SHP77 (cell line): ENCODE results near the gene PYCR2.
"Not testable (repeated sequence)": the region's sequence is repeated elsewhere in the genome, so short reads cannot be mapped to it uniquely, and the experiment has no call there.

Experiments
- DNase-seq, 2 experiments: peaks; one replicate each; lab custom pipeline; 2025; lab: John Stamatoyannopoulos, UW

The PYCR2 gene

DNA sequence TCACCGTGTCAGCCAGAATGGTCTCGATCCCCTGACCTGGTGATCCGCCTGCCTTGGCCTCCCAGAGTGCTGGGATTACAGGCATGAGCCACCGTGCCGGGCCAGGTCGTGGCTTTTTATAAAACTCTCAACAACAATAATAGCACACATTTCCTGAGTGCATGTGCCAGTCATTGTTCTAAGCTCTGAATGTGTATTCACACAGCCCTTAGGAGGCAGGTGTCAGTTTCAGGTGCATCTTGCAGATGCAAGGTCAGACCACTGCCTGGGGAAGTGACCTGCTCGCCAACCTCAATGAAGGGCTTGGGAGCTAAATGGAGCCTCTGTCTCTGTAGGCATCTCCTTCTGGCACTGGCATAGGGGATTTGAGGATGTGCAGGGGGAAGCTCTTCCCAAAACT is 18.5 kb upstream of the PYCR2 start:
- no peak for DNase-seq

GRCh38 chr1:225941942-225942222 is 17.8 kb upstream of the PYCR2 start:
- no peak for DNase-seq

DNA sequence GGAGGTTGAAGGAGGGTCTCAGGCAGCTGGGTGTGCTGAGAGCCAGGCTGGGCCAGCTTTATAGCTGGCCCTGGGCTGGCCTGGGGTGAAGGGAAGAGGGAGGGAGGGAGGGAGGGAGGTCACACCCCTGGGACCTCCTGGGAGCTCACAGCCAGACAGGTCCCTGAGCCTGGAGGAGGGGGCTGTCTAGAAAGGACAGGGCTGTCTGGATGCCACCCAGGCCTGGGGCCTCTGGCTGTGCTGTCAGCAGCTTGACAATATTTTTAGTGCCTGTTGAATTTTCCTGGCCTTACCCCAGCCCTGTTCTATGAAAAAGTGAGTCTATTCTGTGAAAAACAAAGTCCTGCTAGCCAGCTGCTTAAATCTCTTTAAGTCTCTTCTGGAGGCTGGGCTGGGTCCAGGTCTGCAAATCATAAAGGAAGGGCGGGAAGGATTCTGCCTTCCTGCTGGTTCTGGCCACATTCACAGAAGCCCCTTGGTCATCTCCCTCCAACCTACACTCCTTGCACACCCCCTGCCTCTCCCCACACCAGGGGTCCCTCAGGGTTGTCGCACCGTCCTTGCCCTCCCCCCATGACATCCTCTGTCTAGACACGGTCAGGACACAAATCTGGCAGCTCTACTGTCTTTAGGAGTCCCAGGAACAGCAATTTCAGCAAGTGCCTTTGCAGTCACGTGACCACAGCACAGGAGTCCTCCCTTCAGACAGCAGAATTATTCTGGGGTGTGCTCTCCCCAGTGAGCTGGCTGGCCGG is 17.3 kb upstream of the PYCR2 start, which contains the start of gene LEFTY2:
Gene LEFTY2, minus strand, starts transcription at position 34 of the 755 bp plus-strand sequence. CDS start 80 bp downstream, outside the sequence.
- DNase-seq = no peak

GRCh38 chr1:225940385-225941151 is 16.5 kb upstream of the PYCR2 start:
- DNase-seq = no peak

DNA sequence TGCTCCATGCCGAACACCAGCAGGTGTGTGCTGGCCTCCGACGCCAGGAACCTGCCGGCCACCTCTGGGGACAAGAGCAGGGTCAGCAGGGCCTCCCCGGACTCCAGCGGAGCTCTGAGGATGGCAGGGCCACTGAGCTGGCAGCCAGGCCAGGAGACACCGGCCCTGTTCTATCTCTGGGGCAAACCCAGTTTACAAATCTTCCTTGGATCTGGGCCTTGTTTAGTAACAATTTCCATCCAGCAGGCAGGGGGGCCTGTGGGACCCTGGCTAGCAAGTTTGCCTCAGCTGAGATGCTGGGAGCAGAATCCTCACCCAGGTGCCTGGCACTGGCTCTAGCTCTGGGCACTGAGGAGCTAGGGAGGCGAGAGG is 15.9 kb upstream of the PYCR2 start:
- DNase-seq = not testable (repeated sequence)

GRCh38 chr1:225939097-225939938 is 15.3 kb upstream of the PYCR2 start:
- not testable (repeated sequence) for DNase-seq

DNA sequence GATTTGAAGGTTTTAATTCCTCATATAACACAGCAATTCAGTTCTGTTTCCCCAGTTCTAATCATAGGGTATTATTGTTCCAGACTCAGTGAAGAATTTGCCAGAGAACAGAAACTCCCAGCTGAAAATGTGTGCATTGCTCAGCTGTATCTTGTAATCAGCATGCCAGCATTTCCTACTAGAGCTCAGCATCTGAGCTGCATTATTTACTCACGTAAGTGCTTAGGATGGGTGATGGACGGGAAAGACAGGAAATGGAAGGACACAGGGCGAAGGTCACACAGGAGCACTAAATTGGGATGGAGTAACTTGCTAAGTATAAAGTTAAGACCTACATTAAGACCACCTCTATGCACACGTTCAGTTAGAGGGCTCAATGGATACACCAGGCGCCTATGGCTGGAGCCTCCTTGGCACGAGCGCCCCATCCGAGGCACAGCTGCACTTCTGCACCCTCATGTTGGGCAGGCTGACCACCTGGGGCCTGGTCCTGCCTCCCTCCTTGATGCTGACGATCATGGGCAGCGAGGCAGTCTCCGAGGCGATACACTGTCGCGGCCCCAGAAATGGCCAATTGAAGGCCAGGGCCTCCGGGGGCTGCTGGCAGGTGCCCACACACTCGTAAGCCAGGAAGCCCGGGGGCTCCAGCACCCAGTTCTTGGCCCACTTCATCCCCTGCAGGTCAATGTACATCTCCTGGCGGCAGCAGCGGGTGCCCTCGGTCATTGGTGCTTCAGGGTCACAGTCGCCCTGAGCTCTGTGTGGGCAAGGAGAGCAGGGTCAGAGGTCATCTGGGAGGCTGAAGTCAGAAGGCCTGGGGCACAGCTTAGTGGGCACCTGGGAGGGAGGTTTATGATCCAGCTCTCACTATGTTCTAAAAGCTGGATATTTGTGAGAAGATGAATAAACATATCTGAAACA is 13.3 kb upstream of the PYCR2 start:
- no peak for DNase-seq

- no peak for DNase-seq
Measured at GRCh38 chr1:225936523-225936922, 12.5 kb upstream of the PYCR2 start.

GRCh38 chr1:225936086-225936485 is 12.0 kb upstream of the PYCR2 start:
- not testable (repeated sequence) for DNase-seq

DNA sequence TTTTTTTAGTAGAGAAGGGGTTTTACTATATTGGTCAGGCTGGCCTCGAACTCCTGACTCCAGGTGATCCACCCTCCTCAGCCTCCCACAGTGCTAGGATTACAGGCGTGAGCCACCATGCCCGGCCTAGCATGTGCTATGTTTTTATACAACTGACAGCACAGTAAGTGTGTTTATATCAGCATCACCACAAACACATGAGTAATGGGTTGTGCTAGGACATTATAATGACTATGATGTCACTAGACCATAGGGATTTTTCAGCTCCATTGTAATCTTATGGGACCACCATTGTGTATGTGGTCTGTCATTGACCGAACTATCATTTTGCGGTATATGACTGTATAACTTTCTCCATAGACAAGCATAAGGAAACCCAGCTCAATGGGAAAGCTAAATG is 10.7 kb upstream of the PYCR2 start:
- no peak for DNase-seq

DNA sequence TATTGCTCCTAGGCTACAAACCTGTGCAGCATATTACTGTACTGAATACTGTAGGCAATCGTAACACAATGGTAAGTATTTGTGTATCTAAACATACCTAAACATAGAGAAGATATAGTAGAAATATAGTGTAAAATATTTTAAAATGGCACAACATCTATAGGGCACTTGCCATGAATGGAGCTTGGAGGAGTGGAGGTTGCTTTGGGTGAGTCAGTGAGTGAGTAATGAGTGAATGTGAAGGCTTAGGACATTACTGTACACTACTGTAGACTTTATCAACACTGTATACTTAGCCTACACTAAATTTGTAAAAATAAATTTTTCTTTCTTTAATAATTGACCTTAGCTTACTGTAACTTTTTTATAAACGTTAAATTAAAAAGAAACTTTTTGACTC is 9.0 kb upstream of the PYCR2 start:
- DNase-seq = no peak

DNA sequence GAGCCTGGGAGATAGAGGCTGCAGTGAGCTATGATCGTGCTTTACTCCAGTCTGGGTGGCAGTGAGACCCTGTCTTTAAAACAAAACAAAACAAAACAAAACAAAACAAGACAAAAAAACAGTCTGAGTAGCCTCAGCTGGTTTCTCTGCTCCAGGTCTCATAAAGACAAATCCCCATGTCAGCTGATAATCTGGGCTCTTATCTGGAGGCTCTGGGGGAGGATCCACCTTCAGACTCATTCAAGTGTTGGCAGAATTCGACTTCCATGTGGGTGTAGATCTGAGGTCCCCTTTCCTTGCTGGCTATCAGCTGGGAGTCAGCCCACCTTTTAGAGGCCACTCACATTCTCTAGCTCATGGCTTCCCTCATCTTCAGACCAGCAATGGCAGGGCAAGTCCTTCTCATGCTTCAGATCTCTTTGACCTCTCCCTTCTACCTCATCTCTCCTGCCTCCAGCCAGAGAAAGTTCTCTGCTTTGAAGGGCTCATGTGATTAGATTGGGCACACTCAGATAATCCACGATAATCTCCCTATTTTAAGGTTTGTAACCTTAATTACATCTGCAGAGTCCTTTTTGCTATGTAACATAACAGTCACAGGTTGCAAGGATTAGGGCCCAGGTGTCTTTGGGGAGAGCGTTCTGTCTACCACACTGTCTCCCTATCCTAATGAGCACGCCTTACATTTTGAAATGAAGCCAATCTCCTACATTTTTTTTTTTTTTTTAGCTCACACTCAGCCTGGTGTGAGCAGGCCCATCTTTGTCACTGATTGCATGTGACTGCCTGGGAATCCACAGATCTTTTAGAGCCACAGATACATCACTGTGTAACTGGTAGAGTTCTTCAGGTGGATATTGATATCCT is 7.5 kb upstream of the PYCR2 start:
- DNase-seq = no peak

DNA sequence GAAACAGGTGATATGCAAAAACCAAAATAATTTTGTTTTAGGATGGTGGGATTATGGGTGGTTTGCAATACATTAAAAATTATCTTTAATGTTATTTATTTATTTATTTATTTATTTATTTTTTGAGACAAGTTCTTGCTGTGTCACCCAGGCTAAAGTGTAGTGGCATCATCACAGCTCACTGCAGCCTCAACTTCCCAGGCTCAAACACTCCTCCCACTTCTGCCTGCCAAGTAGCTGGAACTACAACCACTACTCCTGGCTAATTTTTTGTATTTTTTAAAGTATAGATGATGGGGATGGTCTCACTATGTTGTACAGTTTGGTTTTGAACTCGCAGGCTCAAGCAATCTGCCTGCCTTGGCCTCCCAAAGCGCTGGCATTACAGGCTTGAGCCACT is 6.5 kb upstream of the PYCR2 start:
- DNase-seq = no peak

DNA sequence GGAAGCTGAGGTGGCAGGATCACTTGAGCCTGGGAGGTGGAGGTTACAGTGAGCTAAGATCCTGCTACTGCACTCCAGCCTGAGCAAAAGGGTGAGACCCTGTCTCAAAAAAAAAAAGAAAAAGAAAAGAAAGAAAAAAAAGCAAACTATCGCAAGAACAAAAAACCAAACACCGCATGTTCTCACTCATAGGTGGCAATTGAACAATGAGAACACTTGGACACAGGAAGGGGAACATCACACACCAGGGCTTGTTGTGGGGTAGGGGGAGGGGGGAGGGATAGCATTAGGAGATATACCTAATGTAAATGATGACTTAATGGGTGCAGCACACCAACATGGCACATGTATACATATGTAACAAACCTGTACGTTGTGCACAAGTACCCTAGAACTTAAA is 5.4 kb upstream of the PYCR2 start:
- DNase-seq = not testable (repeated sequence)

DNA sequence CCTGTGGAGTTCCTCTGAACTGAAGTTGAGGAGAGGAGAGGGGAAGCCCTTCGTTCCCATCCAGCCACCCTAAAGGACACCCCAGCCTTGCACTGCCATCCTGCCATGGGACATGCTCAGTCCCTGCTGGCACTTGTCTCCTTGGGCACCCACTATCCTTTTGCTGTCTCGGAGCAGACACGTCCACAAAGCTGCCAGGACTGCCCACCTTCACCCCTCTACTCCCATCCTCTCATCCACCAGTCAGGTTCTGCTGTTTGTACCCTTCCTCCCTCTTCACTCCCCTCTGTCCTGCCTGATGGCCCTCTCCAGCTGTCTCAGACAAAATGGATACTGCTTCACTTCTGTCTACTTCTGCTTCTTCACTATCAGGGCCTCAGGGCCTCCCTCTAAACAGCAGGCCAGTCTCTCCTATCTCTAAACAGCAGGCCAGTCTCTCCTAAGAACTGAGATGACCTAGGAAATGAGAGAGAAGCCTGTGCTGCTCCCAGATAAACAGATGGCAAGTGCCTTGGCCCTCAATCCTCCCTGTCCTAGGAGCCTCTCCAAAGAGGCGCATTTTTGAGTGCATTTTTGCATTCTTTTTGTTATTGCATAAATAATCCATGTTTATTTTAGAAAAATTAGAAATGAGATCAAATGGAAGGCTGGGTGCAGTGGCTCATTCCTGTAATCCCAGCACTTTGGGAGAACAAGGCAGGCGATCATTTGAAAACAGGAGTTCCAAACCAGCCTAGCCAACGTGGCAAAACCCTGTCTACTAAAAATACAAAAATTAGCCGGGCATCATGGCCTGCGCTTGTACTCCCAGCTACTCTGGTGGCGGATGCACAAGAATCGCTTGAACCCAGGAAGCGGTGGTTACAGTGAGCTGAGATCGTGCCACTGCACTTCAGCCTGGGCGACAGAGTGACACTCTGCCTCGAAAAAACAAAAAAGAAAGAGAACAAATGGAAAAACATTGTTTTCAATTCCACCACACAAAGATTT is 4.4 kb upstream of the PYCR2 start:
- DNase-seq = no peak

DNA sequence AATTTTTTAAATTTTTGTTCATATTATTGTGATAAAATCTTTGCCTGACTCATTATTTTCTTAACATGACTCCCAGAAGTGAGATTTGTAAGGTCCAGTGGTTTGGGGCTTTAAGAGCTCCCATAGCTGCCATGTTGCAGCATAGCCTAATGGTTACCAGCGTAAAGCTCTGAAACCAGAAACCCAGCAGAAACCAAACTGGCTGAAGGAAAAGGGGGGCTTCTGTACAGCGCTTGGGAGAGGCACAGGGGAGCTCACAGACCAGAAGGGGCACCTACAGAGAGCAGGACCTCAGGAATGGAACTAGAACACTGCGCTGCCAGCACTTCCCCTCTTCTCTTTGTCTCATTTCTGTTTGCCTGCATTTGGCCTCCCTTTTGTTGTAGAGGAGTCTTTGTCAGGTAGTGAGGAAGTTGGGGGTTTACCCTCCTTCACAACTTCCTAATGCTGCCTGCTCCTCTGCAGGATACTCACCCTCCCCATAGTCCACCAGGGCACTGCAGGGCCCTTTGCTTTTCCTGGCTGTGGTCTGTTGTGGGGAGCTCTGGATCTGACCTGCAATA is 2.6 kb upstream of the PYCR2 start:
- DNase-seq = no peak

- no peak for DNase-seq
Measured at GRCh38 chr1:225923381-225923691, 714 bp downstream of the PYCR2 start.

DNA sequence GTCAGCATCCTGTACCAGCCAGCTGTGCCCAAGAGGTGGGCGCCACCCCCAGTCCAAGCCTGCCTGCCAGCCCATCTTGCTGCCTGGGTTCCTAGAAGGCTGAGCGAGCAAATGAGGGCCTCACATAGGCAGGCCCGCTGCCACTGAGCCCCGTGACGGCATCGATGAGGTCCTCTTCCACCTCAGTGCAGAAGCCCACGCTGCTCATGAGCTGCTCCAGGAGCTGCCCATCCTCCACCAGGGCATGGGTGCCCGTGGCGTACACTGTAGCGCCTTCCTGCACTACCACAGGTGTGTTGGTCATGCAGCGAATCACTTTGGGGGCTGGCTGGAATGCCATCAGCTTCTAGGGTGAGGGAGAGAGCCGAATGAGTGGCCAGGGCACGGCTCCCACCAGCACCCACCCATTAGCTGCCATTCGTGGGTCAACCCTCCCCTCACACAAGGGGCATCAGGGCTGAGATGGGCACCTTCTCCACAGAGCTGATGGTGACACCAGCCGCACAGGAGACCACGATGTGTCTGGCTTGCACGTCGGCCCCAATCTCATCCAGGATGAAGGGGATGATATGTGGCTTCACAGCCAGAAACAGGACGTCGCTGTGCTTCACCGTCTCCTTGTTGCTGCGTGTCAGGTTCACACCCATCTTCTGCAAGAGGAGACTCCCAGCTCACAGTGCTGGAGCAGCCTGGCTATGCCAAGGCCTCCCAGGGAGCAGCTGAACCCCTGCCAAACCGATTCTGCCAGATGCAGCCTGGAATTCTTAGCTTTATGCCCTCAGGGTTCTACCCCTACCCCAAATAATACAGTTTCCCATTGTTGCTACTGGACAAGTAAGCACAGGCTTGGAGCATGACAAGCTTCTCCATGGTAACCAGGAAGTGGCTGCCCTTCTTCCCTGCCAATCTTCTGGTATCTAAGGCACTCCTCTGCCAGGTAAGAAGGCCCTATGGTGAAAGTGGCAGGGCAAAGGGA is 2.0 kb downstream of the PYCR2 start:
- DNase-seq = no peak
